ENCODE measurements around the gene GLP2R.
"Not testable (repeated sequence)": the region's sequence is repeated elsewhere in the genome, so short reads cannot be mapped to it uniquely, and the experiment has no call there.

GLP2R gene

DNA sequence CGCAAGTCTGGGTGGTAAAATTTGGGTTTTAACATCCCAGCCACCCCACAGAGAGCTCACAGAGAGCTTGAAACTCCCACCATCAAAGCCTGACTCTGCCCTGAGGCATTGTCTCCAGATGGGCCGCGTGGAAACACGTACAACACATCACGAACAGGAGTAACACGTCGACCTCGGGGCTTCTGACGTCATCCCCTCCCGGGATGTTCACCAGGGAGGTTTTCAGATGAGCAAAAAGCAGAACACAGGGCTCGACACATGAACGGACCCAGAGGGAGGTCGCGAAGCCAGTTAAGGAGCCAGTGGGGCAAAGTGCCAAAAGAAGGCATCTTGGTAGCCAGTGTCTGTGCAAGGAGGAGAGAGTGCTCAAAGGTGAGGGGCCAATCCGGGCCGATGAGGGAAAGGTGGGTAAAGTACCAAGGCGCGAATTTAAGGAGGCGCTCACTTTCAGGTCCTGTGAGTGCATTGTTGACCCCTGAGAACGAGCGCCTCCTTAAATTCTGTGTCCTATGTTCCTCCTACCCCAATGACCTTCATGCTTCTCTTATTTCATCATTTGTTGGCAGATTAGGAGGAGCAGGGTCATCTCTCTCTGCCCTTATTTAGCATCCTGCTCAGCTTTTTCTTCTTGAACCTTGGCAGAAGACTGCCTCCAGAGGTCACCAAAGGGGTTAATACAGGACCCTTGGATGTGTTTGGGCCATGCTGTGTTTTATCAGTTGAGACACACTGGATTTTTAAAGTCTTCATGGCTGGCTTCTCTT lies 73.7 kb downstream of the GLP2R start:
- DNase-seq (ENCODE audit: low read depth), result no peak

DNA sequence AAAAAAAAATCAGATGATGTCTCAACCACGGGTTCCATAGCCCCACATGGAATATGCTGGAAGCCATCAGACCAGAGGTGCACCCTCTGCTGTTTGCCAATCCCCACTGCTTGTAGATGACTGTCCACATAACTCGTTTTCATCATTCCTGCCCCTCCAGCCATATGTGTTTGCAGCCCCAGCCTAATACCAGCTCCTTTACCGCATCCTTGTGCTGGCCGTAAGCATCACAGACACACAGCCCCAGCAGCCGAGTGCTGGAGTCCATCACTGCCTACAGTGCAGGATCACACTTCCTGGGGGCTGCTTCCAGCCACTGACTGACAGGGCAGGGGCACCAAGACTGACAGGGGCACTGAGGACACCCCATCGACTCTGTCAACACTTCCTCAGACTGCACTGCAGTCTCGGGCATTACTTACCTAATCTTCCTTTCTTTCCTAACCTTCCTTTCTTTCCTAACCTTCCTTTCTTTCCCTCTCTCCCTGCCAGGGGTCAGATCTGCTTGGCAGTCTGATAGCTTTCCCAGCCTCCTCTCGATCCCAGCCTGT lies 74.4 kb downstream of the GLP2R start:
- DNase-seq (ENCODE audit: low read depth), result no peak

DNA sequence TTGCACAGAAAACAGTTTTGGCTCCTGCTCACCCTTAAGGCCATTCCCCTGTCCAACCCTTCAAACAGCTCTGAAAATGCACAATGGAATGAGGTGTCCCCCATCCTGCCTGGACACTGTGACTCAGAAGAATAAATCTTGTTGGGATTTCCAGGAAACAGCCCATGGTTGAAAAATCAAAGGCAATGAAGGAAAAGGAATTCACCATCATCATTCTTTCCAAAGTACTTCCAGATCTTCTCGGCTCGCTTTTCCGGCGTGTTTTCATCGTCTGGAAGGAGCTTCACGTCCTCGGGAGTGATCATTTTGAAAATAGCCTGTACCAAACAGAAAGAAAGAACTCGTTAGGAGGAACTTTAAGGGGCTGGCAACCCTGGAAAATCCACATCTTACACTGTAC lies 75.1 kb downstream of the GLP2R start:
- peak; percentile 68 for DNase-seq (ENCODE audit: low read depth)

DNA sequence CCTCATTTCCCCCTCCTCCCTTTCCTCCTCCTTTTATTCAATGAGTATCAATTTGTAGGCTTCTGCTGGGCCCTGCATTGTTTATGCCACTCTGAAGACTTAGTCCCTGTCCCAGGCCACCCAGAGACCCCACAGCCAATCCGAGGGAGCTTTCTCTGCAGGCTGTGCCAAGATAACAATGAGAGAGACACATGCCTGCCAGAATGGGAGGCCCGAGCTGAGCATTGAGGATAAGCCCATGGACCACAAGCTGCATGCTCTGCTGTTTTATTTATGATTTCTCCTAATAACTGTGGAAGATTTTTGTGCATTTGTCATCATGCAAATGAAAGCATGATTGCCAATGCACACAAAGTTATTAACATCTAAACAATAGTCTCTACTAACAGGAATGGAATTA lies 76.4 kb downstream of the GLP2R start:
- no peak for DNase-seq (ENCODE audit: low read depth)

DNA sequence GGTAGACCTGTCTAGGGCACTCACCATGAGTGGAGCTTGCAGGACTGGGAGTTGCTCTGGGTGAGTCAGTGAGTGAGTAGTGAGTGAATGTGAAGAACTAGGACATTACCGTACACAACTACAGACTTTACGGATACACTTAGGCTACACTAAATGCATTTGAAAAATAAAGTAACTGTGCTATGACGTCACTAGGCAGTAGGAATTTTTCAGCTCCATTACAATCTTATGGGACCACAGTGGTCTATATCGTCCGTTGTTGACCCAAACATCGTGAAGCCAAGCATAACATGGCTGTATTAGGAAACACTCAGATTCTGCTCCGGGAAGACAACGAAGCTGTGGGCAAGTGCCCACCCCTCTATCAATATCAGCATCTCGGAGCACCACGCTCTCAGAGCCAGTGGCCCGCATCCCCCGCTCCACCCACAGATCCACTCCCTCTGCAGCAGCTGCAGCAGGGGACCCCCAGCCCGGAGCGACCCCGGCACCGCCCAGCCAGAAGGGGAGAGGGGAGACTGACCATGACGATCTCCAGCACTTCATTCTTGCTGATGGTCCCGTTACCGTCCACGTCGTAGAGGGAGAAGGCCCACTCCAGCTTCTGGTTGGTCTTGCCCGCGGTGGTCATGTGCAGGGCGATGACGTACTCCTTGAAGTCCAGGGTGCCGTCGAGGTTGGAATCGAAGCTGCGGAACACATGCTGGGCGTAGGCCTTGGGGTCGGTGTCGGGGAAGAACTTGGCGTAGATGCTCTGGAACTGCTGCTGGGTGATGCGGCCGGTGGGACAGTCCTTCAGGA lies 78.8 kb downstream of the GLP2R start:
- no peak for DNase-seq (ENCODE audit: low read depth)

DNA sequence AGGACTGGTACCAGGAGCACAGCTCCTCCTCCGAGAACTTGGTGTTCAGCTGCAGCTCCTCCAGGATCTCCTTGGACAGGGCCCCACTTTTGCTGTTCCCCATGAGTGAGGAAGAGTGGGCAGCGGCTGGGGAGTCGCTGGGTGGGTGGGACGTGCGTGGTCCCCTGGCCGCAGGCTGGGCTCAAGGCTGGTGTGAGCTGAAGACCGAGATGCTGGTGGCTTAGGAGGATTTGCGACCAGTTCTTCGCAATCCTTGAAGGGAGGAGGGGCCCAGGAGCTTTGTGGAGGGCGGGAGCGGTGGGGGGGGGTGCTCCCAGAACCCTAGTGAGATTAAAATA lies 79.3 kb downstream of the GLP2R start, which contains the start of gene RCVRN:
RCVRN (minus strand) TSS at position 194 of the 338 bp plus-strand sequence; CDS start at position 103, 91 bp downstream.
- no peak for DNase-seq (ENCODE audit: low read depth)

DNA sequence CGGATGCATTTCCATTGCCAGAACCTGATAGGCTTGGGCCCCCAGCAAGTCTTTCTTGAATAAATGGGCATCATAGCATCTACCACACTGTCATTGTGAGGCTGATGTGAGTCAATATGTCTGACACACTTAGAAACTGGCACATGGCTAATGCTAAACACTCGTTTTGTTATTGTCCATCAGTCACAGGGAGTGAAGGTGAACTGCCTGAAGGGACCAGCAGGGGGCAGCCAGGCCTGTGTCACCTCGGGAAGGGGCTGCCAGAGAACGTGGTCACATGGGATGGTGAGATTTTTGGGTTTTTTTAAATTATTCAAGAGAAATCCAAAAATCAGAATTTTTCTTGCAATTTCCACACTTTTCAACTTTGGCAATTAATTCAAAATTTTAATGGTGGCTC lies 80.2 kb downstream of the GLP2R start:
- no peak for DNase-seq (ENCODE audit: low read depth)

DNA sequence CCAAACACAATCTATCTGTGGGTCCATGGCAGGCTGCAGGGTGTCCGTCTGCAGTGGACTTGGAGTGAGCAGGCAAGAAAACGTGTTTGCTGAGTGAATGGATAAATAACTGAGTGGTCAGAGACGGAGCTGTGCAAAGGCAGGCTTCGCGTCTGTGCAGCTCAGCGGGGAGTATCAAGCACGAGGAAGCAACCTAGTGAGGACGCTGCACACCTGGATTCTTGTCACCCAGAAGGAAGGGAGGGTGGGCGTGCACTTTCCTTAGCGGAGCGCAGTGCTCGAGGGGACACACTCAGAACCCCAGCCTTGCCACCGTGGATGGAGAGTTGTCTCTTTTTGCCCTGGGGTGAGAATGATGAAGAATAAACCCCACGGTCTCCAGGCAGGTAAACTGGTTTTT lies 80.9 kb downstream of the GLP2R start:
- DNase-seq (ENCODE audit: low read depth), result no peak

DNA sequence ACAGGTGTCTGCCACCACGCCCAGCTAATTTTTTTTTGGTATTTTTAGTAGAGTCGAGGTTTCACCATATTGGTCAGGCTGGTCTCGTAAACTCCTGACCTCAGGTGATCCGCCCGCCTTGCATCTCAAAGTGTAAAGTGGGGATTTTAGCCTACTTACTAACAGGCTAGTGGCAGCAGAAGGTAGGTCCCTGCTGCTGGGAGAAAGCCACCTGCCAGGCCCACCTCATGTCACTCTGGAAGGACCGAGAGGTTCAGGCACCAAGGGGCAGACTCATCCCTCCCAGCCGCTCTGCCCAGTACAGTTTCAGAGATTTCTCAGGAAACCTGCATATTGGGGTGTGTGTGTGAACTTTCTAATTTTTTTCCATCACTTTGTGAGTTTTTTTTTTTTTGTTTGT lies 81.4 kb downstream of the GLP2R start:
- DNase-seq (ENCODE audit: low read depth), result no peak

DNA sequence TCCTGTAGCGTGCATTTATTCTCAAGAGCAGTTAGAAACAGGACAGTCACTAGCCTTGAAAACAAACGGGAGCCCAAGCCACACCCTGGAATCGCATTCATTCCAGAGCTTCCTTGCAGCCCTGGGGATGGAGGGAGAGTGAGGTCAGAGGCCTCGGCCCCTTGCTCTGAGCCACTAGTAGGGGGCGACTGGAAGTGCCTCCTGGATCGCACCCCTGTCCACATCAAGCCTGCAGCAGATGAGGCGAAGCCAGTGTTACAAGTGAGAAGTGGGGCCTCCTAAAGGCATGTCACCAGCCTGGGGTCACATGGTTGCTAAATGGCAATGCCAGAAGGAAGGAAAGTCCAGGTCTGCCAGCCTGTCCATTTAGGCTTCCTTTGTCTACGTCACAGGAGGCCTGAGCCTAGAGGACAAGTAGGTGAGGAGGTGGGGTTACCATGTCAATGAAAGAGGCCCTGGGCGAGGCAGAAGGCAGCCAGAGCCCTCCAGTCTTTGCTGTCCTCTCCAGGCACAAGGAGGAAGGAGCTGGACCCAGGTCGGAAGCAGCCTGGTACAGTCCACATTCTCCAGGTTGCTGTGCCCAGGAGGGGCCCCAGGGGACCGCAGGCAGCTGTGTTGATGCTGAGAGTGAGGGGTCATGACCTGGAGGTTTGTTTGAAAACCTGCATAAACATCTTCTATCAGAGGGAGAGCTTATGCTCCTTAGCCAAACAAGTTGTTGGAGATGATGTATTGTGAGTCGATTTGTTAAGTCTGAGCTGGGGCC lies 82.3 kb downstream of the GLP2R start:
- no peak for DNase-seq (ENCODE audit: low read depth)

DNA sequence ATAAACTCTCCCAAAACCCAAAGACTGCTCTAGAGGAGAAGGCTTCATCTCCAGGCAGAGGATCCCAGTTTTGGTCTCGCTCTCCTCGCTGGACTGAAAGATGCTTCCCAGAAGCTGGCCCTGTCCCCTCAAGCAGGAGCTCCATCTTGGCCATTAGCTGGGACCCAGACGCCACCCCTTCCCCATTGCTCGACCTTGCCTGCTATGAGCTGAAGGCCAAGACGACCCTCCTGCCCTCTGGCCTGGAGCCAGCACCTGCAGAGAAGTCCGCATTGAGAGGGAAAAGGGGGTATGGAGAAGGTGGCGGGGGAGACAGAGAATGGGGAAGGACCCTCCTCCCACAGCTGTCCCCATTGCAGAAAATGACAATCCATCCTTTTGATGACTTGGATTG lies 82.9 kb downstream of the GLP2R start:
- DNase-seq (ENCODE audit: low read depth), result no peak

DNA sequence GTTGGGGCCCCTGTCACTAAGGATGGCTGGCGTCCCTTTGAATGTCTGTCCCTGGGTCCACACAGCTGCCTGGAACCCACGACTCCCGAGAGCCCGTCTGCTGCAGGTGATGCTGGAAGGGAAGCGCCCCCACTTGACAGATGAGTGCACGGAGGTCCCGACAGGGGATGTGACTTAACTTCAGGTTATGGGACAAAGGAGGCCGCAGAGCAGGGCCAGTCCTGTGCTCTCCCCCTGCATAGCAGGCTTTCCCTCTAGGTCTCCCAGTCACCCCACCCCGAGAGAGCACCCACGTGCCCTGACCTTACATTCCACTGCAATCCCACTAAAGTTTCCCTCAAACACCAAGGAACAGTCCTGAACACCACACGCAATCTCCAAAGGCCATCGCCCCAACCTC lies 85.4 kb downstream of the GLP2R start:
- DNase-seq (ENCODE audit: low read depth), result no peak

DNA sequence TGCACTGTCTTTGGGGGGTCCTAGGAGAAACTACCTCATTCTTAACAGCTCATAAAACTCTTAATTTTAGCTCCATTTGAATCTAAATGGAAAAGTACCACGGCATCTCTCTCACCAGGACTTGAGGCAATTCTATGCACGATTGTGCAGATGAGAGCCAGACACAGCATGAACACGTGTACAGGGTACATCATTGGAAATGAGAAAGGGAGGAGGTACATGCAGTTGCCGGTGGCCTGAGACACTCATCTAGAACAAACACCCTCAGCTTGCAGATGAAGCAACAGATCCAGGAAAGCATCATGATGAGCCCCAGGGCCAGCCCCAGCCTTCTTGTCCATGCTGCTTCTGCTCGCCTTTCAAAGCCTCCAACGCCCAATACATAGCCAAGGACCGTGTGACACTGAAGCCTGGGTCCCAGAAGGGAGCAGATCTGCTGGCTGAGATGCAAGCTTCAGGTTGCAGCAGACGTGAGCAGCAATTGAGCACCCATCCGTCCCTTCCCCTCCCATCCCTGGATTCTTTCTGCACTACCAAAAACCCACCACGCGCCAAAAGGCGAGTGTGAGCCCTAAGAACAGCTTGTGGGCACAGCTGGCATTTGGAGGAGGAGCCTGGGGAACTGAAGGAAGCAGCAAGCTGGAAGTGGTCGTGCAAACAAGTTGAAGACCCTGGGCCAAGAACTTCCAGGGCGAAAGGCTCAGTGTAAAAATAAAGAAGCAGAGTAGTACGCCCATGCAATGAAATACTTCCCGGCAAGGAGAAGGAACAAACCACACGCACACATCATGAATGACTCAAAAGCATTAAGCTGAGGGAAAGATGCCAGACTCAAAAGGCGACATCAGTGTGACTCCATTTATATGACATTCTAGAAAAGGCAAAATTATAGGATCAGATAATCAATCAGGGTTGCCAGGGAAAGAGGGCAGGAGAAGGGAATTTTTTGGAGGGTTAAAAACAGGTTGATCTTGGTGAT lies 86.7 kb downstream of the GLP2R start:
- no peak for DNase-seq (ENCODE audit: low read depth)

DNA sequence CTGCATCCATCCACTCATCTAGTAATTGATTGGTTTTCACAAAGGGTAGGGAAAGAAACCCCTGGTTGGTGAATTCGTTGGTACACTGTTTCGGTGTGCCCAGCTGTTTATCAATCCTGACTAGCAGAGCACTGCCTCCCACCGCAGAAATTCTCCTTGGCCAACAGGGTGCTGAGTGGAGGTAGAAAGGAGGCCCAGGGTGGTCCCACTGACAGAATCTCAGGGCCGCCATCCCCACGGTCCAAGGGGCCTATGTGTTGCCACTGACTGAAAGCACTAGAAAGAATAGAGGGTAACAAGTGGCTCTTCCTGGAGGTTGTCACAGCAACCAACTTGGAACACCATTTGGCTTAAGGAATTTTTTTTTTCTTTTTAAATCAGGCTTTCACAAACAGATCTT lies 87.8 kb downstream of the GLP2R start:
- DNase-seq (ENCODE audit: low read depth), result no peak

DNA sequence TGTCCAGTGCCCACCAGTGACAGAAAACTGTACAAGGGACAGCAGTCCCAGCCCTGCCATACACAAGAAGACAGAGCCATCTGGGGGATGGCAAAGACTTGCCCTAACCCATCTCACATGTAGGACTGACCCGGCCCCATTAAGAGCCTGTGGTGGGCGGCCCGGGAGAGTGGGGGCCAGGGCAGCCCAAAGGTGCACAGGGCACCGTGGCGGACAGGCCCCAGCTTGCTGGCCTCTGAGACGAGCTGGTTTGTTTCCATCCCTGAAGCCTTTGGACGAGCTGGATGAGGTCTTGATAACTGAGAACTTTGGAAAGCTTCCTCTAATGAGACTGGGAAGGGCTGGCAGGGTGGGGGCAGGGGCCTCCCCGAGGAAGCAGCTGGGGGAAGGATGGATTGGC lies 90.4 kb downstream of the GLP2R start:
- DNase-seq (ENCODE audit: low read depth), result no peak

DNA sequence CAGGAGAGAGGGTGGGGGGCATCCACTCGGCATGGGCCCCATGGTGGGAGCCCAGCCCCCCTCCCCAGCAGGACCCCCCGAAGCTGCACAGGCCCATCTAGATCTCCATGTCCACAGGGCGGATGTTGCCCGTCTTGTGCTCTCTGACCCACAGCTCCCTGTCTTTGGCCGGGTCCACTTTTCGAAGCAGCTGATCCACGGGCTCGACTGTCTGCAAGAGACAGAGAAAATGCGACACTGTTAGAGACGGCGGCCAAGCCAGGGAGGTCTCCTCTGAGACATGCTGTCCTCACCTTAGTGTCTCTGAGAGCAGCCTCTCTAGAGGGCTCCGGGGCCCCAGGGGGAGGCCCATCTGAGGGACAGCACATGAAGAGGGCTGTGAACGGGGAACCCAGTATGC lies 91.4 kb downstream of the GLP2R start:
- DNase-seq (ENCODE audit: low read depth), result no peak

DNA sequence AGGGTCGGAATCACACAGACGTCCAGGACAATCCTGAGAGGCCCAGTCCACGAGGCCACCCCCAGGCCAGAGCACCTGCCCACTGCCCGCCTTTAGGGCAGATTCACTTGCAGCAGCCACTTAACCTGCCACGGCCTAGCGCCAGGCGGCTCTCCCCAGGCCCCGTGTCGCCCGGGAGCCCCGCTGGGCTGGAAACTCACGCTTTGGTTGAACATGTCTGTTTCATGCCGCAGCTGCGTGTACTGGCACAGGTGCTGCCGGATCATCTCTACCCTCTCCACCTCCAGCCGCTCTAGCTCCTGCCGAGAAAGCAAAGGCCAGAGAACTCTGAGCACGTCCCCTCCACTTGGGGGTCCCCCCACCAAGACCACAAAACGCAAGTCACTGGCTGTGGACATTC lies 92.1 kb downstream of the GLP2R start:
- no peak for DNase-seq (ENCODE audit: low read depth)

DNA sequence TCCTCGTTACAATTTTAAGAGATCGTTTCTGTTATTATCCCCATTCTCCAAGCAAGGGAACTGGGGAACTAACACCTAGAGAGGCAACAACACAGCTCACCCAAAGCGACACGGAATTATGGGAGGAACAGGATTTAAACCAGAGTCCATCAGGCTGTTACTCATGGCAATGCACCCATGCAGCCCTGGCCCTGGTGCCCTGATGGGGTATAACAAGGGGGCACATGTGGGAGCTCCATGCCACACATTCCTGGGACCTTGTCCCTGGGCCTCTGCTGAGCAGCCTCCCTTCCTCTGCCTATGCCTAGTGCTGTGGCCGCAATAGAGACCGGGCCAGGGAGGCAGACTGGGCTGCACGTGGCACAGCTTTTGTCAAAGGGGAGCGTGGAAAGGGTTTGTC lies 92.6 kb downstream of the GLP2R start:
- no peak for DNase-seq (ENCODE audit: low read depth)

DNA sequence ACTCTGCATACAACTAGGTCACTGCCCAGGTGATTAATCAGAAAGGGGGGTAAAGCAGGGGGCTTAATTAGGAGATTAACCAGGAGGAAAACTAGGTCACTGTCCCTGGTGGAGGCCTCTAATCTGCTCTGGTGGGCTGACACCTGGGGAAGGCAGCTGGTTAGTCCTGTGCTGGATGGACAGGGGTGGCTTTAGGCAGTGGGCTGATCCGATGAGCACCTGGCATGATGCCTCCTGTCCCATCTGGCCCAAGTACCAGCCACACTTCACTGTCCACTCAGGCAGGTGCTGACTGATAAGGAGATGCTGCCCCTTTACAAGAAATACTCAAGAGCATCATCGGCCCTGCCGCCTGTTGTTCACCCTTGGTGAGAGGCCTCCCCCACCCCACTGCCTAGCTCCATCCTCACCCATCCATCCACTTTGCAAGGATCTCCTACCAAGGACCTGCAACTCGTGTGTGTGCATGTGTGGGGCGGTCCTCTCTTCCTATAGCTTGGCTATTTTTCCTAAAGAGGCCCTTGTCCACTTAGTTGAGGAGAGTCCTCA lies 93.2 kb downstream of the GLP2R start:
- no peak for DNase-seq (ENCODE audit: low read depth)

DNA sequence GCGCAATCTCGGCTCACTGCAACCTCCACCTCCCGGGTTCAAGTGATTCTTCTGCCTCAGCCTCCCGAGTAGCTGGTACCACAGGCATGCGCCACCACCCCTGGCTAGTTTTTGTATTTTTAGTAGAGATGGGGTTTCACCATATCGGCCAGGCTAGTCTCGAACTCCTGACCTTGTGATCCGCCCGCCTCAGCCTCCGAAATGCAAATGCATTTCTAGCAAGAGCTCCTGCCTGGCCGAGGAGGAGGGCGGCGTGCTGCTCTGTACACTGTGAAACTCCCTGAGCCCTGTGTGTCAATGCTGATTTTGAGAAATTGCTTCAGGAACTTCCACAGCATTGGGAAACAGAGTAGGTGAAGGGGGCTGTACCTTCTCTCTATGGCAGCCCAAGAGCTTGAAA lies 95.5 kb downstream of the GLP2R start:
- DNase-seq (ENCODE audit: low read depth), result not testable (repeated sequence)

Data from HS-5 (cell line).